ENCODE measurements around the gene ELMO3.

ELMO3 gene

DNA sequence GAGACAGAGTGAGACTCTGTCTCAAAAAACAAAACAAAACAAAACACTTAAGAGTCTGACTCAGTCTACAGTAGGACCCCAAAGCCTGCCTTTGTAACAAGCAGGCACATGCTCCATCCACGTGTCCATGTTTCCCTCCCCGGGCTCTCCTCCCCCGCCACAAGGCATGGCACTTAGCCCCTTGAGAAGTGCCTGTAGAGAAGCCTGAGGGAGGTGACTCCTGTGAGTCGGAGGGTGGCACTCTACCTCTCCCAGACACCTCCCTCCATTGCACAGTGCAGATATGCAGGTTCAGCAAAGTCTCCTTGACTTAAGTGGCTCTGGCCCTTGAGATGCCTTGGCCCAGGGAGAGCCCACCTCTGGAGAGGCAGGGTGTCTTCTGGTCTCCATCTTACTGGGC lies 41.6 kb downstream of the ELMO3 start:
- no peak for ATAC-seq
- TF ChIP-seq ZFP3 (CRISPR knock-in tag; IDR thresholded peaks at IDR 0.05) (no peak), ISL1 (CRISPR knock-in tag; IDR thresholded peaks at IDR 0.05) (no peak), PPARA (CRISPR knock-in tag; IDR thresholded peaks at IDR 0.05; ENCODE audit: borderline replicate concordance) (no peak), BACH2 (CRISPR knock-in tag; IDR thresholded peaks at IDR 0.05; ENCODE audit: borderline replicate concordance) (no peak), TOX (CRISPR knock-in tag; IDR thresholded peaks at IDR 0.05; ENCODE audit: borderline replicate concordance) (no peak), ESRRG (CRISPR knock-in tag; IDR thresholded peaks at IDR 0.05) (no peak), CSDC2 (CRISPR knock-in tag; IDR thresholded peaks at IDR 0.05) (no peak), ZNF70 (CRISPR knock-in tag; IDR thresholded peaks at IDR 0.05) (no peak), ARNTL (CRISPR knock-in tag; IDR thresholded peaks at IDR 0.05; ENCODE audit: borderline replicate concordance, low read depth) (no peak), ZNF8 (CRISPR knock-in tag; IDR thresholded peaks at IDR 0.05) (no peak), GLIS3 (CRISPR knock-in tag; IDR thresholded peaks at IDR 0.05) (no peak), ZFP30 (CRISPR knock-in tag; IDR thresholded peaks at IDR 0.05) (no peak), TCF4 (CRISPR knock-in tag; IDR thresholded peaks at IDR 0.05; ENCODE audit: borderline replicate concordance) (no peak), ZNF565 (CRISPR knock-in tag; conservative IDR thresholded peaks at IDR 0.05; ENCODE audit: low read depth) (no peak), RARB (CRISPR knock-in tag; IDR thresholded peaks at IDR 0.05) (no peak), OSR1 (CRISPR knock-in tag; IDR thresholded peaks at IDR 0.05) (no peak)
- TF ChIP-seq, protein P1, sequence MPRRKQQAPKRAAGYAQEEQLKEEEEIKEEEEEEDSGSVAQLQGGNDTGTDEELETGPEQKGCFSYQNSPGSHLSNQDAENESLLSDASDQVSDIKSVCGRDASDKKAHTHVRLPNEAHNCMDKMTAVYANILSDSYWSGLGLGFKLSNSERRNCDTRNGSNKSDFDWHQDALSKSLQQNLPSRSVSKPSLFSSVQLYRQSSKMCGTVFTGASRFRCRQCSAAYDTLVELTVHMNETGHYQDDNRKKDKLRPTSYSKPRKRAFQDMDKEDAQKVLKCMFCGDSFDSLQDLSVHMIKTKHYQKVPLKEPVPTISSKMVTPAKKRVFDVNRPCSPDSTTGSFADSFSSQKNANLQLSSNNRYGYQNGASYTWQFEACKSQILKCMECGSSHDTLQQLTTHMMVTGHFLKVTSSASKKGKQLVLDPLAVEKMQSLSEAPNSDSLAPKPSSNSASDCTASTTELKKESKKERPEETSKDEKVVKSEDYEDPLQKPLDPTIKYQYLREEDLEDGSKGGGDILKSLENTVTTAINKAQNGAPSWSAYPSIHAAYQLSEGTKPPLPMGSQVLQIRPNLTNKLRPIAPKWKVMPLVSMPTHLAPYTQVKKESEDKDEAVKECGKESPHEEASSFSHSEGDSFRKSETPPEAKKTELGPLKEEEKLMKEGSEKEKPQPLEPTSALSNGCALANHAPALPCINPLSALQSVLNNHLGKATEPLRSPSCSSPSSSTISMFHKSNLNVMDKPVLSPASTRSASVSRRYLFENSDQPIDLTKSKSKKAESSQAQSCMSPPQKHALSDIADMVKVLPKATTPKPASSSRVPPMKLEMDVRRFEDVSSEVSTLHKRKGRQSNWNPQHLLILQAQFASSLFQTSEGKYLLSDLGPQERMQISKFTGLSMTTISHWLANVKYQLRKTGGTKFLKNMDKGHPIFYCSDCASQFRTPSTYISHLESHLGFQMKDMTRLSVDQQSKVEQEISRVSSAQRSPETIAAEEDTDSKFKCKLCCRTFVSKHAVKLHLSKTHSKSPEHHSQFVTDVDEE (CRISPR knock-in tag; IDR thresholded peaks at IDR 0.05) = no peak
- TF ChIP-seq, protein P2, sequence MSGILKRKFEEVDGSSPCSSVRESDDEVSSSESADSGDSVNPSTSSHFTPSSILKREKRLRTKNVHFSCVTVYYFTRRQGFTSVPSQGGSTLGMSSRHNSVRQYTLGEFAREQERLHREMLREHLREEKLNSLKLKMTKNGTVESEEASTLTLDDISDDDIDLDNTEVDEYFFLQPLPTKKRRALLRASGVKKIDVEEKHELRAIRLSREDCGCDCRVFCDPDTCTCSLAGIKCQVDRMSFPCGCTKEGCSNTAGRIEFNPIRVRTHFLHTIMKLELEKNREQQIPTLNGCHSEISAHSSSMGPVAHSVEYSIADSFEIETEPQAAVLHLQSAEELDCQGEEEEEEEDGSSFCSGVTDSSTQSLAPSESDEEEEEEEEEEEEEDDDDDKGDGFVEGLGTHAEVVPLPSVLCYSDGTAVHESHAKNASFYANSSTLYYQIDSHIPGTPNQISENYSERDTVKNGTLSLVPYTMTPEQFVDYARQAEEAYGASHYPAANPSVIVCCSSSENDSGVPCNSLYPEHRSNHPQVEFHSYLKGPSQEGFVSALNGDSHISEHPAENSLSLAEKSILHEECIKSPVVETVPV (CRISPR knock-in tag; IDR thresholded peaks at IDR 0.05) = no peak
- TF ChIP-seq, protein P3, sequence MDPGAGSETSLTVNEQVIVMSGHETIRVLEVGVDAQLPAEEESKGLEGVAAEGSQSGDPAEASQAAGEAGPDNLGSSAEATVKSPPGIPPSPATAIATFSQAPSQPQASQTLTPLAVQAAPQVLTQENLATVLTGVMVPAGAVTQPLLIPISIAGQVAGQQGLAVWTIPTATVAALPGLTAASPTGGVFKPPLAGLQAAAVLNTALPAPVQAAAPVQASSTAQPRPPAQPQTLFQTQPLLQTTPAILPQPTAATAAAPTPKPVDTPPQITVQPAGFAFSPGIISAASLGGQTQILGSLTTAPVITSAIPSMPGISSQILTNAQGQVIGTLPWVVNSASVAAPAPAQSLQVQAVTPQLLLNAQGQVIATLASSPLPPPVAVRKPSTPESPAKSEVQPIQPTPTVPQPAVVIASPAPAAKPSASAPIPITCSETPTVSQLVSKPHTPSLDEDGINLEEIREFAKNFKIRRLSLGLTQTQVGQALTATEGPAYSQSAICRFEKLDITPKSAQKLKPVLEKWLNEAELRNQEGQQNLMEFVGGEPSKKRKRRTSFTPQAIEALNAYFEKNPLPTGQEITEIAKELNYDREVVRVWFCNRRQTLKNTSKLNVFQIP (CRISPR knock-in tag; IDR thresholded peaks at IDR 0.05; ENCODE audit: borderline replicate concordance, low read depth) = no peak
- TF ChIP-seq, protein P4, sequence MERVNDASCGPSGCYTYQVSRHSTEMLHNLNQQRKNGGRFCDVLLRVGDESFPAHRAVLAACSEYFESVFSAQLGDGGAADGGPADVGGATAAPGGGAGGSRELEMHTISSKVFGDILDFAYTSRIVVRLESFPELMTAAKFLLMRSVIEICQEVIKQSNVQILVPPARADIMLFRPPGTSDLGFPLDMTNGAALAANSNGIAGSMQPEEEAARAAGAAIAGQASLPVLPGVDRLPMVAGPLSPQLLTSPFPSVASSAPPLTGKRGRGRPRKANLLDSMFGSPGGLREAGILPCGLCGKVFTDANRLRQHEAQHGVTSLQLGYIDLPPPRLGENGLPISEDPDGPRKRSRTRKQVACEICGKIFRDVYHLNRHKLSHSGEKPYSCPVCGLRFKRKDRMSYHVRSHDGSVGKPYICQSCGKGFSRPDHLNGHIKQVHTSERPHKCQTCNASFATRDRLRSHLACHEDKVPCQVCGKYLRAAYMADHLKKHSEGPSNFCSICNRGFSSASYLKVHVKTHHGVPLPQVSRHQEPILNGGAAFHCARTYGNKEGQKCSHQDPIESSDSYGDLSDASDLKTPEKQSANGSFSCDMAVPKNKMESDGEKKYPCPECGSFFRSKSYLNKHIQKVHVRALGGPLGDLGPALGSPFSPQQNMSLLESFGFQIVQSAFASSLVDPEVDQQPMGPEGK (CRISPR knock-in tag; IDR thresholded peaks at IDR 0.05; ENCODE audit: borderline replicate concordance) = no peak

DNA sequence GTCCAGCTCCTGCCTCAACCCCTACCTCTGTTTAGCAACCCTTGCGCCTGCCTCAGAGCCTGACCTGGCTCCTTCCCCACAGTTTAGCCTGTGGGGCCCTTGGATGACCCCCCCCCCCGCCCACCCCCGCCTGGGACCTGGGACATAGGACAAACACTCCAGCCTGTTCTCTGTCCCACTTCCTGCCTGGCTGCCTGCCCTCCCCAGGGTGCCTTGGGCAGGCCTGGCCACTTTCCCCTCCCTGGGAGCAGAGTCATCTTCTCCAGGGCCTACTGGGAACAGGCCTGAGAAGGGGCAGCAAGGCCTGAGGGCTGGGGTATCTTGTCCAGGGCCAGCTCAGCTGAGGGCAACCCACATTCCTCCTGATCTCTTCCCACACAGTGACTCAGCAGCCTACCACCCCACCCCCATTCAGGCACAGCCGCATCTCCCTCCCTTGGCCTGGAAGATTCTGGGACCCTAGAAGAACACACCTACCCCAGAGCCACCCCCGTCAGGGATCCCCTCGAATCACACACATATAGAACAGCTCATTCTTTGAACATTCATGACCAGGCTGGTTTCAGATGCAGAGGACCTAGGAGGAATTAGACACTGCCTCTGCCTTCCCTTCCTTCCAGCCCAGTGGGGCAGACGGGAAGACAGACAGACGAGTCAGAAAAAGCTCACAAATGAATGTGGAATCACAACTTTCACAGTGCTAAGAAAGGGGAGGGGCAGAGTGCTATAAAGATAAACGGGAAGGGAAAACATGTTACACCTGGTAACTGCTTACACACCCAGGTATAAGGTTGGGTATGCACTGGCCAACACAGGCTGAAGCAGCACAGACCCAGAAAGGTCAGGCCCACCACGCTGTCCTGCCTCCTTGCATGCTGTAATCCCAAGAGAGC lies 42.3 kb downstream of the ELMO3 start:
- peak; percentile 58 for ATAC-seq
- TF ChIP-seq ZFP3 (CRISPR knock-in tag; IDR thresholded peaks at IDR 0.05) (peak; percentile 69), GLIS3 (CRISPR knock-in tag; IDR thresholded peaks at IDR 0.05) (no peak)

DNA sequence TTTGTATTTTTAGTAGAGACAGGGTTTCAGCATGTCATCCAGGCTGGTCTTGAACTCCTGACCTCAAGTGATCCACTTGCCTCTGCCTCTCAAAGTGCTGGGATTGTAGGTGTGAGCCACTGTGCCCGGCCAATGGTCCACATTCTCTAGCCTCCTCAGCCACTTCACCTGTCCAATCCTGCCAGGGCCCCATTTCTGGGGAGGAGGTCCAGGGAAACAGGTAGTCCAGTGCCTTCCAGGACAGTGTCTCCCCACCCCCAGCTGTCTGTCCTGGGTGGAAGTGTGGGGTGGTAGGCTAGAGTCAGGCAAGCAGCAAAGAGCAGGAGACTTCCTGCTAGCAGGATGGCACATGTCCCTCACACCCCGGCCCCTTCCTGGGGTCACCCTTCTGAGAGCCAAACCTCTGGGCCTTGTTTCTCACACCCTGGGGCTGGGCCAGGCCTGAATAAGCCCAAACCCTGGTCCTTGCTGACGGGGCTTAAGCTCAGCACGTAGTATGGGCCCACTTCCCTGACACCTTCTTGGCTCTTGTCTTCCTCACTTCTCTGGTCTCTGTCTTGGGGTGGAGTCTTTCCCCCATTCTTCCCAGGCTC lies 43.3 kb downstream of the ELMO3 start:
- TF ChIP-seq, protein P3 (CRISPR knock-in tag; IDR thresholded peaks at IDR 0.05; ENCODE audit: borderline replicate concordance, low read depth) = no peak
- TF ChIP-seq PPARA (CRISPR knock-in tag; IDR thresholded peaks at IDR 0.05; ENCODE audit: borderline replicate concordance) (no peak), ZNF565 (CRISPR knock-in tag; conservative IDR thresholded peaks at IDR 0.05; ENCODE audit: low read depth) (no peak)
- ATAC-seq = no peak

Data from SK-N-SH treated with all-trans-retinoic acid at 6 μM for 48 hours (cell line).